Endothelial cell of umbilical vein (primary cell): ENCODE measurements around the gene RADIL. TPM values are rescaled to one million over a fixed set of nuclear protein-coding genes. Genes with fewer than 3 reads are reported as not detected.

Source experiments
- BruUV-seq: library from RNA; stranded (reverse); fragments of 400-500 nt; replicated peaks from 2 replicates; lab custom pipeline; 2021; lab: Mats Ljungman, UMichigan
- CTCF ChIA-PET: fragments of 300-600, 350-600 bp; sonication (Branson Sonifier 250); formaldehyde crosslinking; loops from one replicate; lab custom pipeline; 2021; ENCODE audit warnings: antibody characterized with exemption, inconsistent platforms; lab: Charles Lee
- POLR2A ChIA-PET: fragments of 300-600, 350-600 bp; sonication (Branson Sonifier 250); formaldehyde crosslinking; loops from one replicate; lab custom pipeline; 2021; ENCODE audit warnings: antibody characterized with exemption, inconsistent platforms; lab: Charles Lee
- DNase-seq: peaks from one replicate; pipeline ENCODE4 v3.0.0-alpha.2; 2011; ENCODE audit warnings: low read depth, low spot score
- FAIRE-seq: peaks from 2 replicates; lab custom pipeline; 2011; peaks lifted over from hg19 to GRCh38; lab: Jason Lieb, UNC
- H2AFZ ChIP-seq: 2 replicates; pipeline ENCODE4 v1.6.0; 2012; ENCODE audit warnings: low read depth, low read length, control low read depth, inconsistent platforms
- H3K27ac ChIP-seq: 2 replicates; pipeline ENCODE4 v1.5.1; 2011; ENCODE audit warnings: low read depth, mild to moderate bottlenecking, control low read depth, low read length, moderate library complexity; ENCODE audit not compliant: insufficient read depth
- H3K27me3 ChIP-seq, 2 experiments: 2 replicates each; pipeline versions ENCODE4 v1.6.0 to v1.6.1; 2011; ENCODE audit warnings: low read length in 2 of 2, mixed read lengths in 1 of 2; ENCODE audit not compliant: control insufficient read depth in 2 of 2, insufficient read depth in 2 of 2
- H3K36me3 ChIP-seq, 2 experiments: 2 replicates in 1 of 2; 3 replicates in 1 of 2; pipeline ENCODE4 v1.5.1; 2011; ENCODE audit warnings: low read length in 2 of 2, mild to moderate bottlenecking in 1 of 2, moderate library complexity in 1 of 2; ENCODE audit not compliant: control insufficient read depth in 2 of 2, insufficient read depth in 2 of 2; ENCODE audit errors: extremely low read depth in 1 of 2
- H3K4me1 ChIP-seq: 3 replicates; pipeline ENCODE4 v1.5.1; 2011; ENCODE audit warnings: mild to moderate bottlenecking, low read length; ENCODE audit not compliant: control insufficient read depth, insufficient read depth; ENCODE audit errors: extremely low read depth
- H3K4me2 ChIP-seq: 2 replicates; pipeline ENCODE4 v1.6.1; 2011; ENCODE audit warnings: low read length, control low read depth, mixed read lengths; ENCODE audit not compliant: insufficient read depth
- H3K4me3 ChIP-seq, 3 experiments: fragments of 200-600 bp in 1 of 3; sonication (generic), shearing (Covaris generic) in 1 of 3; replicated peaks in 1 of 3; 2 replicates each; pipeline ENCODE4 v1.5.1; 2011 to 2016; ENCODE audit warnings: control low read depth in 3 of 3, low read length in 3 of 3, mild to moderate bottlenecking in 2 of 3, inconsistent platforms in 1 of 3, low read depth in 1 of 3, moderate library complexity in 1 of 3; ENCODE audit not compliant: insufficient read depth in 1 of 3
- H3K79me2 ChIP-seq: 2 replicates; pipeline ENCODE4 v1.6.0; 2012; ENCODE audit warnings: low read length, inconsistent platforms; ENCODE audit not compliant: control insufficient read depth, insufficient read depth
- H3K9ac ChIP-seq: replicated peaks from 2 replicates; pipeline ENCODE3; 2011; ENCODE audit warnings: low read length, control low read depth; ENCODE audit not compliant: insufficient read depth; ENCODE audit errors: extremely low read depth
- H3K9me1 ChIP-seq: replicated peaks from 3 replicates; pipeline ENCODE4 v1.6.0; 2011; ENCODE audit warnings: mild to moderate bottlenecking, low read length; ENCODE audit not compliant: control insufficient read depth, insufficient read depth; ENCODE audit errors: extremely low read depth
- H3K9me3 ChIP-seq: replicated peaks from 2 replicates; pipeline ENCODE4 v1.5.1; 2012; ENCODE audit warnings: low read length, inconsistent platforms; ENCODE audit not compliant: control insufficient read depth, insufficient read depth
- H4K20me1 ChIP-seq: replicated peaks from 2 replicates; pipeline ENCODE3; 2011; ENCODE audit warnings: mild to moderate bottlenecking, low read length; ENCODE audit not compliant: control insufficient read depth, insufficient read depth; ENCODE audit errors: extremely low read depth
- CTCF ChIP-seq, 2 donors: IDR thresholded peaks; 1 replicate in 1 of 2; 2 replicates in 1 of 2; pipeline ENCODE4 v1.5.1; 2011; ENCODE audit warnings: low read length in 2 of 2, mild to moderate bottlenecking in 2 of 2, moderate library complexity in 2 of 2, control low read depth in 1 of 2, inconsistent platforms in 1 of 2, low read depth in 1 of 2; ENCODE audit not compliant: insufficient read depth in 1 of 2; ENCODE audit errors: extremely low read depth in 1 of 2
- EZH2 ChIP-seq: IDR thresholded peaks from 2 replicates; pipeline ENCODE4 v1.6.1; 2012; ENCODE audit warnings: borderline replicate concordance, low read depth, mild to moderate bottlenecking, moderate library complexity, low read length, inconsistent platforms; ENCODE audit not compliant: severe bottlenecking
- FOS ChIP-seq: IDR thresholded peaks from 2 replicates; pipeline ENCODE4 v1.6.1; 2011; ENCODE audit warnings: mild to moderate bottlenecking, low read length, moderate library complexity, borderline replicate concordance; ENCODE audit not compliant: insufficient read depth
- GATA2 ChIP-seq: IDR thresholded peaks from 2 replicates; pipeline ENCODE4 v1.7.0; 2011; ENCODE audit warnings: low read depth, mild to moderate bottlenecking, moderate library complexity, mixed read lengths, low read length; ENCODE audit not compliant: insufficient read length, insufficient read depth
- JUN ChIP-seq: IDR thresholded peaks from 2 replicates; pipeline ENCODE4 v1.6.1; 2011; ENCODE audit warnings: borderline replicate concordance, low read depth; ENCODE audit not compliant: insufficient read length, insufficient read depth
- MAX ChIP-seq: IDR thresholded peaks from 2 replicates; pipeline ENCODE4 v1.6.1; 2011; ENCODE audit not compliant: insufficient read depth, insufficient read length
- MYC ChIP-seq: IDR thresholded peaks from one replicate; pipeline ENCODE4 v1.6.1; 2011; ENCODE audit warnings: mild to moderate bottlenecking, low read depth, low read length
- POLR2A ChIP-seq: IDR thresholded peaks from 2 replicates; pipeline ENCODE4 v1.6.1; 2012; ENCODE audit warnings: low read depth, mild to moderate bottlenecking, control low read depth, low read length
- POLR2AphosphoS5 ChIP-seq: IDR thresholded peaks from 2 replicates; pipeline ENCODE4 v1.6.1; 2012; ENCODE audit warnings: low read depth, mild to moderate bottlenecking, control low read depth, low read length, moderate library complexity; ENCODE audit not compliant: insufficient read depth
- dilution Hi-C: fragments of 300-500 bp; cut with MboI; formaldehyde crosslinking; loops from one replicate; pipeline ENCODE4 v1.15.0; 2019; ENCODE audit warnings: low sequenced_read_pairs; ENCODE audit not compliant: extremely low pct_ligation_motif_present
- intact Hi-C: fragments of 100-400 bp; cut with micrococcal nuclease; formaldehyde crosslinking; loops from one replicate; pipeline ENCODE4 v1.10.0; 2022
- polyA plus RNA-seq, 4 experiments: library from polyadenylated mRNA; depleted of rRNA in 3 of 4; stranded (reverse) in 3 of 4; unstranded in 1 of 4; fragments of >200 nt; gene quantifications; 2 replicates each; pipeline versions ENCODE4 v1.2.1 to v1.2.3, GENCODE V29; 2011 to 2012; ENCODE audit warnings: missing spikeins in 1 of 4
- total RNA-seq: library from RNA; stranded (reverse); gene quantifications from 2 replicates; pipeline ENCODE4 v1.2.3, GENCODE V29; 2021

The RADIL gene
- total and polyA plus RNA-seq, 2 donors (not counting 3 experiments of a cell fraction or from before 2014, with no cell fraction given): 1.2 to 2.5 TPM

GRCh38 chr7:4787947-4788626, 95.4 kb downstream of the RADIL start:
- no peak overlapping the region for H3K27ac ChIP-seq
- DNase-seq (no peak), FAIRE-seq (no peak)
- POLR2A ChIA-PET: no interaction called here
- no peaks in the 10 kb centered on the region for H3K27me3 ChIP-seq
- no peaks in the 10 kb centered on the region for H3K4me1 ChIP-seq
- no peaks in the 10 kb centered on the region for H3K9me1 ChIP-seq
- no peak overlapping the region for H3K4me3 ChIP-seq
- no peaks in the 10 kb centered on the region for H3K9me3 ChIP-seq
- H3K79me2 ChIP-seq: no peaks in the 10 kb centered on the region
- dilution Hi-C loops: no loop called here
- H4K20me1 ChIP-seq: no peaks in the 10 kb centered on the region
- no TSS peak for BruUV-seq
- intact Hi-C loops: no loop called here
- H3K36me3 ChIP-seq: peaks cover 12 to 50% of the 10 kb centered on the region in 2 experiments
- no peak overlapping the region for H3K9ac ChIP-seq
- no peak overlapping the region for H2AFZ ChIP-seq
- CTCF ChIA-PET: no interaction called here
- H3K4me2 ChIP-seq: no peak overlapping the region
- TF ChIP-seq MYC (no peak), POLR2A (no peak), EZH2 (no peak), MAX (no peak), POLR2AphosphoS5 (no peak), JUN (no peak), FOS (no peak), CTCF (IDR thresholded peaks at IDR 0.05; ENCODE audit: extremely low read depth in 1 of 2, insufficient read depth in 1 of 2, low read depth in 1 of 2, low read length in 2 of 2) (no peak), GATA2 (no peak)
